ENCODE data around the gene NRP2.

DNA sequence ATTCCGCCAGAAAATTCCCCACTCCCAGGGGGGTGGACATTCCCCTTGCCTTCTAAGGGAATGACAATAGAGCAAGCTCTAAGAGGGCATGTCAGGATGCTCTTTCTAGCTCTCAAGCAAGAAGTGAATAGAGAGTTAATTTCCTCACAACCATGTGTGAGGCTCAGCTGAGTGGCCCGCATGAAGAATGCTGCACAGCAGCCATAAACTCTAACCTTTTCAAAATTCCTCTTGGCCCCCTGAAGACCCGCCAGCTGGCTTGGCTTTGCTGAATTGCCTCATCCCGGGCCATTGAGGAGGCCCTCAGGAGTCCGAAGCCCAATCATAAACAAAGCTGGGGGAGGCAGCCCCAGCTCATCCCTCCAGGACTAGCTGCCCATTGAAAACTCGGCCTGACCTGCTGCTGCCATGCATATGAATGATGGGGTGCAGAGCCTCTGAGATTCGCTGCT is 38.2 kb downstream of the NRP2 start:
- TF ChIP-seq, protein P1, sequence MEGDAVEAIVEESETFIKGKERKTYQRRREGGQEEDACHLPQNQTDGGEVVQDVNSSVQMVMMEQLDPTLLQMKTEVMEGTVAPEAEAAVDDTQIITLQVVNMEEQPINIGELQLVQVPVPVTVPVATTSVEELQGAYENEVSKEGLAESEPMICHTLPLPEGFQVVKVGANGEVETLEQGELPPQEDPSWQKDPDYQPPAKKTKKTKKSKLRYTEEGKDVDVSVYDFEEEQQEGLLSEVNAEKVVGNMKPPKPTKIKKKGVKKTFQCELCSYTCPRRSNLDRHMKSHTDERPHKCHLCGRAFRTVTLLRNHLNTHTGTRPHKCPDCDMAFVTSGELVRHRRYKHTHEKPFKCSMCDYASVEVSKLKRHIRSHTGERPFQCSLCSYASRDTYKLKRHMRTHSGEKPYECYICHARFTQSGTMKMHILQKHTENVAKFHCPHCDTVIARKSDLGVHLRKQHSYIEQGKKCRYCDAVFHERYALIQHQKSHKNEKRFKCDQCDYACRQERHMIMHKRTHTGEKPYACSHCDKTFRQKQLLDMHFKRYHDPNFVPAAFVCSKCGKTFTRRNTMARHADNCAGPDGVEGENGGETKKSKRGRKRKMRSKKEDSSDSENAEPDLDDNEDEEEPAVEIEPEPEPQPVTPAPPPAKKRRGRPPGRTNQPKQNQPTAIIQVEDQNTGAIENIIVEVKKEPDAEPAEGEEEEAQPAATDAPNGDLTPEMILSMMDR (IDR thresholded peaks at IDR 0.05; ENCODE audit: insufficient read depth, low read depth, low read length), result no peak
- TF ChIP-seq EZH2 (IDR thresholded peaks at IDR 0.05; ENCODE audit: insufficient read depth, low read length), result no peak

Measured in astrocyte (in vitro differentiated cells and primary cell).